ENCODE measurements around the gene NDRG3. TPM values are rescaled to one million over a fixed set of nuclear protein-coding genes. Genes with fewer than 3 reads are reported as not detected.

Gene NDRG3
- total and polyA plus RNA-seq, 2 of the 4 experiments (the other 2 are of a cell fraction) = 24.8 to 34.2 TPM

GRCh38 chr20:36732456-36732855 is 13.4 kb downstream of the NDRG3 start:
- H3K27ac ChIP-seq (ENCODE audit: insufficient read depth, low read length) = no peak overlapping the region
- H4K91ac ChIP-seq (ENCODE audit: insufficient read depth, low read depth, low read length) = no peak overlapping the region
- H3K4me1 ChIP-seq (ENCODE audit: control insufficient read depth, insufficient read depth, low read length) = no peaks in the 10 kb centered on the region
- no peak overlapping the region for H2AK5ac ChIP-seq (ENCODE audit: low read depth, low read length)
- H3K4me3 ChIP-seq (ENCODE audit: insufficient read depth, low read depth, low read length) = no peak overlapping the region
- ChIA-PET CTCF (interaction anchor here (0.8 kb wide), 1 partner anchor 10 kb away, joined by 3 read pairs; no protein-coding TSS in a partner anchor), POLR2A (ENCODE audit: unreplicated experiment) (no interaction called here)
- H3K18ac ChIP-seq (ENCODE audit: low read depth, low read length) = no peak overlapping the region
- H2AK9ac ChIP-seq (replicated peaks; ENCODE audit: low read depth, low read length, poor library complexity) = no peak overlapping the region
- no peak overlapping the region for H3K4ac ChIP-seq (ENCODE audit: low read depth, low read length)
- no peak overlapping the region for H3K23ac ChIP-seq (ENCODE audit: low read depth, low read length)
- peaks cover 3% of the 10 kb centered on the region for H4K20me1 ChIP-seq (ENCODE audit: insufficient read depth, low read length)
- WGBS, 2 experiments (ENCODE audit: extremely low coverage in 2 of 2, insufficient read length in 1 of 2) = 100% methylated on average over 1 of the region's 1 CpG; no CpG with 5 or more reads in 1 of the 2 experiments
- H3K9me1 ChIP-seq (ENCODE audit: insufficient read depth, low read length) = peaks cover 5% of the 10 kb centered on the region
- ATAC-seq (ENCODE audit: low read depth) = no peak
- no peaks in the 10 kb centered on the region for H3K9me3 ChIP-seq (ENCODE audit: control insufficient read depth, insufficient read depth, low read length)
- no TSS peak for BruUV-seq (replicated peaks)
- H3K27me3 ChIP-seq (ENCODE audit: control insufficient read depth, insufficient read depth, low read length) = no peaks in the 10 kb centered on the region
- intact Hi-C loops (cut with micrococcal nuclease) = no loop called here
- in situ Hi-C loops (cut with MboI; ENCODE audit: low sequenced_read_pairs) = no loop called here
- DNase-seq = no peak
- H3K79me1 ChIP-seq (ENCODE audit: low read depth in 1 of 2, low read length in 2 of 2) = peaks cover 17 to 37% of the 10 kb centered on the region in 2 experiments
- no peak overlapping the region for H2BK5ac ChIP-seq (ENCODE audit: low read depth, low read length, poor library complexity, severe bottlenecking)
- H4K5ac ChIP-seq (ENCODE audit: low read depth, low read length) = no peak overlapping the region
- no peak for TF ChIP-seq RFX5 (IDR thresholded peaks at IDR 0.05; ENCODE audit: low read depth, low read length)
- TF ChIP-seq RCOR1 (IDR thresholded peaks at IDR 0.05; ENCODE audit: insufficient replicate concordance, low read length) = no peak
- TF ChIP-seq ELK1 (IDR thresholded peaks at IDR 0.05; ENCODE audit: borderline replicate concordance, low read depth, low read length) = no peak
- no peak for TF ChIP-seq BHLHE40 (IDR thresholded peaks at IDR 0.05; ENCODE audit: low read depth, low read length)
- no peak for TF ChIP-seq MAZ (IDR thresholded peaks at IDR 0.05; ENCODE audit: borderline replicate concordance, low read depth, low read length)
- H2BK20ac ChIP-seq (ENCODE audit: low read depth, low read length) = no peak overlapping the region
- H4K8ac ChIP-seq (ENCODE audit: low read depth in 2 of 2, low read length in 2 of 2) = no peak overlapping the region
- H3K4me2 ChIP-seq (ENCODE audit: low read depth, low read length) = no peak overlapping the region
- no peak overlapping the region for H3K9ac ChIP-seq (ENCODE audit: low read depth, low read length)
- H2BK120ac ChIP-seq (ENCODE audit: low read depth, low read length) = no peak overlapping the region
- H2AFZ ChIP-seq (replicated peaks; ENCODE audit: low read length, poor library complexity) = no peak overlapping the region
- H3K56ac ChIP-seq (ENCODE audit: extremely low read depth, insufficient read depth, low read length) = no peak overlapping the region
- H2BK15ac ChIP-seq (ENCODE audit: low read depth, low read length) = no peak overlapping the region
- H3K14ac ChIP-seq (replicated peaks; ENCODE audit: low read depth, low read length) = no peak overlapping the region
- dilution Hi-C loops (cut with HindIII; ENCODE audit: low sequenced_read_pairs, unreplicated experiment) = no loop called here
- H3K36me3 ChIP-seq (ENCODE audit: control insufficient read depth, insufficient read depth, low read length) = no peaks in the 10 kb centered on the region
